Vagina (tissue), 2 donors: ENCODE data around the gene TMEM59L. TPM values are rescaled to one million over a fixed set of nuclear protein-coding genes. Genes with fewer than 3 reads are reported as not detected.

ENCODE experiments used
- DNase-seq, 2 donors: peaks; one replicate each; pipeline ENCODE4 v3.0.0-alpha.2; 2017; ENCODE audit errors: extremely low spot score in 2 of 2
- H3K27ac ChIP-seq: fragments of 200-600 bp; sonication (generic); one replicate; pipeline ENCODE4 v1.5.1; 2019
- H3K27me3 ChIP-seq: fragments of 200-600 bp; sonication (generic); one replicate; pipeline ENCODE4 v1.5.1; 2019
- H3K36me3 ChIP-seq, 2 donors: fragments of 200-600 bp; sonication (generic); one replicate each; pipeline ENCODE4 v1.5.1; 2017 to 2019
- H3K4me1 ChIP-seq: fragments of 200-600 bp; sonication (generic); one replicate; pipeline ENCODE4 v1.5.1; 2019
- H3K4me3 ChIP-seq, 2 donors: fragments of 200-600 bp; sonication (generic); 1 replicate in 1 of 2; 2 replicates in 1 of 2; pipeline ENCODE4 v1.5.1; 2016 to 2019
- H3K9me3 ChIP-seq: fragments of 200-600 bp; sonication (generic); one replicate; pipeline ENCODE4 v1.5.1; 2019
- POLR2A ChIP-seq, 2 donors: fragments of 450-650 bp; IDR thresholded peaks; one replicate each; pipeline ENCODE4 v1.6.1; 2017; ENCODE audit warnings: antibody characterized with exemption in 2 of 2, mild to moderate bottlenecking in 2 of 2, moderate library complexity in 2 of 2
- POLR2AphosphoS5 ChIP-seq, 2 donors: sonication (generic); formaldehyde crosslinking; IDR thresholded peaks; one replicate each; pipeline ENCODE4 v1.9.0; 2017; ENCODE audit warnings: antibody characterized with exemption in 2 of 2, mild to moderate bottlenecking in 2 of 2, low read depth in 1 of 2; ENCODE audit not compliant: insufficient read depth in 1 of 2
- intact Hi-C: fragments of 100-400 bp; cut with DNase I; formaldehyde crosslinking; loops from one replicate; pipeline ENCODE4 v1.15.1; 2023
- total RNA-seq: library from RNA; depleted of rRNA; stranded (reverse); fragments of >200 nt; gene quantifications from one replicate; pipeline ENCODE4 v1.2.3, GENCODE V29; 2016
- TF ChIP-seq, protein P1 (sequence below), 3 experiments: fragments of 450-650 bp in 2 of 3; fragments of 200-600 bp in 1 of 3; sonication (generic) in 1 of 3; IDR thresholded peaks; one replicate each; pipeline ENCODE4 v1.5.1; 2017 to 2019; ENCODE audit warnings: antibody characterized with exemption in 3 of 3, mild to moderate bottlenecking in 2 of 3, moderate library complexity in 2 of 3

The TMEM59L gene
- total RNA-seq, 1 donor from 2014 or later = 4.2 TPM

DNA sequence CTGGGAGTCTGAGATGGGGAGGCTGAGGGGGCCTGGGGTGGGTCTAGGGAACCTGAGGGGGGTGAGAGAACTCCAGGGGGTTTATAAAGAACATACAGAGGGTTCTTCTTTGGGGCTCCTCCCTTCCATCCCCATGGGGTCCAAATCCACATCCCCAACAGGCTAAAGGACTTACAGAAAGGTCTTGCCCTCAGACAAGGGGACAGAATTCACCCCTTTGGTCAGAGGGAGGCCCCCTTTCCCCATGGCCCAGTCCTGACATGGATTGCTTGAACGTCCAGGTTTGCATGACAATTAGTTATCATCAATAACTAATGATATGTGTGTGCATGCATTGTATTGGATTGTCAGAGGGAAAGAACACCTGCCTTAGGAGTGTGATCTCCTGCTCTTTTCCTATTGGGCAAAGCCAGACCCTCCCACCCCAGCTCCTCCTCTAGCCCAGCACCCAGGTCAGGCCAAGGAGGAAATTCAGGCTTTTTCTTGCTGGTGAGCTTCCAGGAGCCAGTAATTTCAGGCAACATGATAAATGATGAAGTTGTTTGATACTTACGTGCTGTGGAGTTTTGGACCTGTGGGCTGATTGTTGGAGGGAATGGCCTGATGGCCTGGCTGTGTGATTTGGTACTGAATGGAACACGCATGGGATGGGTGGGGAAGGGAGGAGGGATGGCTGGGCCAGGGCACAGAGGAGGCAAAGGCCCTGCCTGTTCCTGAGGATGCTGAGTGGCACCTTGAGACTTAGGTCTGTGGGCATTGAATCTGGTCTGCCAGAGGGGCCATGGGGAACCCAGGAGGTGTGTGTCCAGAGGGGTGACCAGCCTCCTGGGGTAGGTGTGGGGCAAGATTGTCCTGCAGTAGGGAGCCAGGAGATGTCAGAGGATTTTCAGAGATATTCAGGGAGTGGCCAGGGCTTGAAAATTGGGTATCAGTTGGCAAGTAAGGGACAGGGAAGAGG, 25.3 kb downstream of the TMEM59L start:
- Histone ChIP-seq H3K4me1 (peaks cover 32% of the 10 kb centered on the region), H3K27me3 (no peaks in the 10 kb centered on the region), H3K4me3 (peak overlapping the region; percentile 67 to 86), H3K9me3 (no peaks in the 10 kb centered on the region), H3K36me3 (no peaks in the 10 kb centered on the region), H3K27ac (peak overlapping the region; percentile 96)
- DNase-seq = no peak
- intact Hi-C loops = no loop called here
- TF ChIP-seq, protein P1, sequence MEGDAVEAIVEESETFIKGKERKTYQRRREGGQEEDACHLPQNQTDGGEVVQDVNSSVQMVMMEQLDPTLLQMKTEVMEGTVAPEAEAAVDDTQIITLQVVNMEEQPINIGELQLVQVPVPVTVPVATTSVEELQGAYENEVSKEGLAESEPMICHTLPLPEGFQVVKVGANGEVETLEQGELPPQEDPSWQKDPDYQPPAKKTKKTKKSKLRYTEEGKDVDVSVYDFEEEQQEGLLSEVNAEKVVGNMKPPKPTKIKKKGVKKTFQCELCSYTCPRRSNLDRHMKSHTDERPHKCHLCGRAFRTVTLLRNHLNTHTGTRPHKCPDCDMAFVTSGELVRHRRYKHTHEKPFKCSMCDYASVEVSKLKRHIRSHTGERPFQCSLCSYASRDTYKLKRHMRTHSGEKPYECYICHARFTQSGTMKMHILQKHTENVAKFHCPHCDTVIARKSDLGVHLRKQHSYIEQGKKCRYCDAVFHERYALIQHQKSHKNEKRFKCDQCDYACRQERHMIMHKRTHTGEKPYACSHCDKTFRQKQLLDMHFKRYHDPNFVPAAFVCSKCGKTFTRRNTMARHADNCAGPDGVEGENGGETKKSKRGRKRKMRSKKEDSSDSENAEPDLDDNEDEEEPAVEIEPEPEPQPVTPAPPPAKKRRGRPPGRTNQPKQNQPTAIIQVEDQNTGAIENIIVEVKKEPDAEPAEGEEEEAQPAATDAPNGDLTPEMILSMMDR (IDR thresholded peaks at IDR 0.05) = no peak
- TF ChIP-seq POLR2A (IDR thresholded peaks at IDR 0.05) = no peak
- TF ChIP-seq POLR2AphosphoS5 (IDR thresholded peaks at IDR 0.05; ENCODE audit: insufficient read depth in 1 of 2, low read depth in 1 of 2) = no peak

- H3K9me3 ChIP-seq = no peaks in the 10 kb centered on the region
- intact Hi-C loops = no loop called here
- H3K4me3 ChIP-seq = no peak overlapping the region
- no peaks in the 10 kb centered on the region for H3K36me3 ChIP-seq
- no peak overlapping the region for H3K27ac ChIP-seq
- TF ChIP-seq, protein P1 (IDR thresholded peaks at IDR 0.05) = no peak
- TF ChIP-seq POLR2AphosphoS5 (IDR thresholded peaks at IDR 0.05; ENCODE audit: insufficient read depth in 1 of 2, low read depth in 1 of 2) = no peak
- no peak for TF ChIP-seq POLR2A (IDR thresholded peaks at IDR 0.05)
- H3K4me1 ChIP-seq = peaks cover 39% of the 10 kb centered on the region
- no peak for DNase-seq
- H3K27me3 ChIP-seq = no peaks in the 10 kb centered on the region
These were observed 27.1 kb downstream of the TMEM59L start for GRCh38 chr19:18639706-18640243.

DNA sequence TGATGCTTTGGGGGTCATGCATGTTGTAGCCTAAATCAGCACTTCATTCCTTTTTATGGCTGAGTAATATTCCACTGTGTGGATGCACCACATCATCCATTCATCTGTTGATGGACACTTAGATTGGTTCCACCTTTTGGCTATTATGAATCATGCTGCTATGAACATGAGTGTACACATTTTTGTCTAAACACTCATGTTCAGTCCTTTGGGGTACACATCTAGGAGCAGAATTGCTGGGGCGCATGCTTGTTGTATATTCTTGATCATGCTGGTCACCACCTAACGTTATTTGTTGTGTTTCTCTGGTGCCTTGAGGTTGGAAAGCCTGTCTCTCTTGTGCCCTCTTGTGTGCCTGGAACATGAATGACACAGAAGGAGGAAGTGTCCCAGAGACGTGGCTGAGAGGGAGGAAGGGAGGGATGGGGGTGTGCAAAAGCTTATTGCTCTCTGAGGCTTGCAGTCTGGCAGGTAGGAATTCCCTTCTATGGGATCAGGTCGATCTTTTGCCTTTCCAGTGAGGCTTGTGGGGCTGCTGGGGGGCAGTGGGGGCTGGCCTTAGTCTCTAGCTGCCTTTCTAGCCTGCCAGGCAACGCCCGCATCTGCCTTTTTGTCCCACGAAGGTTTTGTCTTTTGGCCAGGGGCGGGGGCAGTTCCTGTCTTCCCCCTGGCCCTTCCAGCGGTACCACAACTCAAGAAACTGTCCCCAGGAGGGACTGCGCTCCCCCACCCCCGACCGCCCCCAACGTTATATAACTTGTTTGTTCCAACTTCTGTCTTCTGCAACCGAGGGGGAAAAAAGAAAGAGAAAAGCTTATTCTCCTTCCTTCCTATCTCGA, 31.7 kb downstream of the TMEM59L start:
- H3K36me3 ChIP-seq = no peaks in the 10 kb centered on the region
- no peak overlapping the region for H3K4me3 ChIP-seq
- no peak overlapping the region for H3K27ac ChIP-seq
- intact Hi-C loops = no loop called here
- DNase-seq = no peak
- H3K4me1 ChIP-seq = peaks cover 22% of the 10 kb centered on the region
- H3K9me3 ChIP-seq = no peaks in the 10 kb centered on the region
- TF ChIP-seq POLR2A (IDR thresholded peaks at IDR 0.05) (no peak), POLR2AphosphoS5 (IDR thresholded peaks at IDR 0.05; ENCODE audit: insufficient read depth in 1 of 2, low read depth in 1 of 2) (no peak)
- TF ChIP-seq, protein P1 (IDR thresholded peaks at IDR 0.05) = no peak
- no peaks in the 10 kb centered on the region for H3K27me3 ChIP-seq

DNA sequence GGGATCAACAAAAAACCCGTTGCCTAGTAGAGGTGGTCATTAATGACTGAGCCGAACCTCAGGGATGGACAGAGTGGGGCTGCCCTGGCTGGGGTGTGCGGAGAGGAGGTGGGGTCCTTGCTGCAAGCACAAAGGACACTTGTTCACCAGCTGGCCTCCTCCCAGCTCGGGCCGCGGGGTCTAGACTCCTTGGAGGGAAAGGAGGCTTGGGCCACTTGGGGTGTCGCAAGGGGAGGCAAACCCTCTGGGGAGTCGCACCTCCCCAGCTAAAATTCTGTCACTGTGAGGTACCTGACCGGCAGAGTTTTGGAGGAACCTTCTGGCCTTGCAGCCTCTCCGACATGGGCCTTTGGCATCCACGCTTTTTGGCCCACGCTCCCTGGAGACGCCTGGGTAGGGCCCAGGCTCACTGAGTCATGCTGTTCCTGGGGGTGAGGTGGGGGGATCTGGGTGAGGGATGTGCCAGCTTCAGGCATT, 32.4 kb downstream of the TMEM59L start:
- TF ChIP-seq POLR2AphosphoS5 (IDR thresholded peaks at IDR 0.05; ENCODE audit: insufficient read depth in 1 of 2, low read depth in 1 of 2) = no peak
- TF ChIP-seq POLR2A (IDR thresholded peaks at IDR 0.05) = no peak
- TF ChIP-seq, protein P1 (IDR thresholded peaks at IDR 0.05) = no peak
- no peak overlapping the region for H3K4me3 ChIP-seq
- H3K9me3 ChIP-seq = no peaks in the 10 kb centered on the region
- no peaks in the 10 kb centered on the region for H3K27me3 ChIP-seq
- no peak for DNase-seq
- no peaks in the 10 kb centered on the region for H3K36me3 ChIP-seq
- no peak overlapping the region for H3K27ac ChIP-seq
- intact Hi-C loops = no loop called here
- H3K4me1 ChIP-seq = peaks cover 29% of the 10 kb centered on the region
